A673 (cell line): ENCODE results near the gene UFD1. TPM values are rescaled to one million over a fixed set of nuclear protein-coding genes. Genes with fewer than 3 reads are reported as not detected.

Experiments used
- BruUV-seq: library from RNA; stranded (reverse); fragments of 400-500 nt; replicated peaks from 2 replicates; lab custom pipeline; 2021; lab: Mats Ljungman, UMichigan
- CTCF ChIA-PET: fragments of 300-600 bp; sonication (Branson Sonifier 250); formaldehyde crosslinking; loops from one replicate; lab custom pipeline; 2022; ENCODE audit warnings: antibody characterized with exemption; lab: Charles Lee
- POLR2A ChIA-PET: fragments of 300-600 bp; sonication (Branson Sonifier 250); formaldehyde crosslinking; loops from one replicate; lab custom pipeline; 2022; ENCODE audit warnings: antibody characterized with exemption; ENCODE audit not compliant: low non-redundant PET; lab: Charles Lee
- DNase-seq: peaks from one replicate; pipeline ENCODE4 v3.0.0-alpha.2; 2015; ENCODE audit warnings: low spot score
- H3K27ac ChIP-seq: fragments of 200-600 bp; sonication (generic); 2 replicates; pipeline ENCODE4 v1.5.1; 2016; ENCODE audit warnings: mixed run types, low read depth, mild to moderate bottlenecking, mixed read lengths, antibody characterized with exemption, low read length; ENCODE audit not compliant: poor library complexity, severe bottlenecking
- H3K27me3 ChIP-seq: fragments of 200-600 bp; sonication (generic); replicated peaks from 2 replicates; pipeline ENCODE4 v1.6.1; 2017; ENCODE audit warnings: mixed run types, low read depth, mild to moderate bottlenecking, mixed read lengths, antibody characterized with exemption, low read length; ENCODE audit not compliant: insufficient read depth, poor library complexity
- H3K36me3 ChIP-seq: fragments of 200-600 bp; sonication (generic); 2 replicates; pipeline ENCODE4 v1.6.1; 2016; ENCODE audit warnings: mixed run types, mild to moderate bottlenecking, mixed read lengths, antibody characterized with exemption, low read length; ENCODE audit not compliant: insufficient read depth, poor library complexity, severe bottlenecking
- H3K4me1 ChIP-seq: fragments of 200-600 bp; sonication (generic); 2 replicates; pipeline ENCODE4 v1.6.1; 2017; ENCODE audit warnings: mixed run types, mild to moderate bottlenecking, mixed read lengths, antibody characterized with exemption, low read length; ENCODE audit not compliant: insufficient read depth, poor library complexity, severe bottlenecking
- H3K4me3 ChIP-seq: fragments of 200-600 bp; sonication (generic); 2 replicates; pipeline ENCODE4 v1.5.1; 2016; ENCODE audit warnings: low read depth, mixed run types, mild to moderate bottlenecking, mixed read lengths, low read length; ENCODE audit not compliant: poor library complexity, severe bottlenecking
- H3K9me3 ChIP-seq: fragments of 200-600 bp; sonication (generic); 2 replicates; pipeline ENCODE4 v1.6.1; 2016; ENCODE audit warnings: mixed run types, low read depth, mild to moderate bottlenecking, mixed read lengths, antibody characterized with exemption, low read length; ENCODE audit not compliant: poor library complexity, severe bottlenecking
- CTCF ChIP-seq: fragments of 300-800, 200-600 bp; sonication (generic); conservative IDR thresholded peaks from 2 replicates; pipeline ENCODE4 v1.5.1; 2017; ENCODE audit warnings: low read depth, mild to moderate bottlenecking, antibody characterized with exemption, low read length, moderate library complexity, mixed read lengths
- EZH2 ChIP-seq: fragments of 200-600 bp; sonication (generic); IDR thresholded peaks from 2 replicates; pipeline ENCODE4 v1.6.1; 2017; ENCODE audit warnings: borderline replicate concordance, low read depth, mild to moderate bottlenecking, mixed read lengths, antibody characterized with exemption, low read length; ENCODE audit not compliant: poor library complexity, severe bottlenecking
- intact Hi-C: fragments of 100-400 bp; cut with micrococcal nuclease; formaldehyde crosslinking; loops from one replicate; pipeline ENCODE4 v1.10.0; 2022; ENCODE audit not compliant: unreplicated experiment
- total RNA-seq: library from RNA; stranded (reverse); gene quantifications from 2 replicates; pipeline ENCODE4 v1.2.3, GENCODE V29; 2021

Gene UFD1
- total RNA-seq, 1 experiment from 2014 or later: 195 TPM

DNA sequence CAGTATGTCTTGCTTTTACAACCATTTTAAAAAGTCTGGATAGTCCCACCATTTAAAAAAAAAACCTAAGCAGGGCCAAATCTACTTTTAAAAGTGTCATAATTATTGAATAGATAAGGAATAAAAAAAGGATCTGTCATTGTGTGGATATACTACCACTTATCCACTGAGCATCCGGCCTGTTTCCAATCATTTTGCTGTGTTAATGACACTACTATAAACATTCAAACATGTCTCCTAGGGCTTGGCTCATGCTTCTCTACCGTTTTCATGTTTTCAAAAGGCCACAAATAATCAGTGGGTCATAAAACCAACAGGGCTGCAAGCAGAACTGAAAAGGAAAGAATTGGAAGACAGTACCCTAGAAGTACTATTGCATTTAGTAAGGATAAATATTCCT, 19.0 kb downstream of the UFD1 start:
- BruUV-seq: no TSS peak
- intact Hi-C loops: no loop called here
- TF ChIP-seq CTCF (no peak), EZH2 (no peak)
- H3K4me1 ChIP-seq: no peaks in the 10 kb centered on the region
- ChIA-PET CTCF (no interaction called here), POLR2A (no interaction called here)
- DNase-seq: no peak
- H3K36me3 ChIP-seq: peaks cover 56% of the 10 kb centered on the region
- H3K9me3 ChIP-seq: no peaks in the 10 kb centered on the region
- no peak overlapping the region for H3K4me3 ChIP-seq
- no peak overlapping the region for H3K27ac ChIP-seq
- no peaks in the 10 kb centered on the region for H3K27me3 ChIP-seq

GRCh38 chr22:19457828-19458428, 21.1 kb downstream of the UFD1 start:
- ChIA-PET POLR2A (no interaction called here), CTCF (no interaction called here)
- Histone ChIP-seq H3K27ac (no peak overlapping the region), H3K27me3 (no peaks in the 10 kb centered on the region), H3K36me3 (peaks cover 62% of the 10 kb centered on the region), H3K4me1 (no peaks in the 10 kb centered on the region), H3K4me3 (no peak overlapping the region), H3K9me3 (no peaks in the 10 kb centered on the region)
- DNase-seq: no peak
- intact Hi-C loops: no loop called here
- BruUV-seq: no TSS peak
- TF ChIP-seq EZH2: no peak
- TF ChIP-seq CTCF: no peak

GRCh38 chr22:19456541-19456940, 22.5 kb downstream of the UFD1 start:
- CTCF ChIA-PET: no interaction called here
- TF ChIP-seq CTCF: no peak
- TF ChIP-seq EZH2: no peak
- intact Hi-C loops: no loop called here
- no TSS peak for BruUV-seq
- DNase-seq: no peak
- POLR2A ChIA-PET: no interaction called here
- Histone ChIP-seq H3K4me3 (no peak overlapping the region), H3K36me3 (peaks cover 74% of the 10 kb centered on the region), H3K27me3 (no peaks in the 10 kb centered on the region), H3K9me3 (no peaks in the 10 kb centered on the region), H3K4me1 (no peaks in the 10 kb centered on the region), H3K27ac (no peak overlapping the region)
